SK-N-SH (cell line): ENCODE data around the gene CXCL3. TPM values are rescaled to one million over a fixed set of nuclear protein-coding genes. Genes with fewer than 3 reads are reported as not detected.

Experiments
- CTCF ChIA-PET: fragments of 300-600, 350-600 bp; formaldehyde crosslinking; extraction: SDS; loops from one replicate; lab custom pipeline; 2021; lab: Yijun Ruan, JAX
- POLR2A ChIA-PET: fragments of 350-600 bp; sonication (Branson Sonifier 250); formaldehyde crosslinking; extraction: SDS; loops from one replicate; lab custom pipeline; 2020; ENCODE audit warnings: antibody characterized with exemption, inconsistent platforms; lab: Yijun Ruan, JAX
- DNase-seq: peaks from one replicate; pipeline ENCODE4 v3.0.0; 2012
- H2AFZ ChIP-seq: fragments of 200-600 bp; sonication (generic); 2 replicates; pipeline ENCODE4 v1.8.1; 2016; ENCODE audit warnings: antibody characterized with exemption, mild to moderate bottlenecking, low read depth
- H3F3A ChIP-seq: fragments of 200-600 bp; sonication (generic); replicated peaks from 2 replicates; pipeline ENCODE3; 2016; ENCODE audit warnings: antibody characterized with exemption, mild to moderate bottlenecking; ENCODE audit not compliant: insufficient read depth
- H3K27ac ChIP-seq, 2 experiments: fragments of 200-500 bp in 1 of 2; fragments of 200-600 bp in 1 of 2; sonication (Bioruptor generic) in 1 of 2; sonication (generic), shearing (Covaris generic) in 1 of 2; 2 replicates each; pipeline versions ENCODE4 v1.5.1 to v1.6.1; 2014 to 2016; ENCODE audit warnings: low read depth in 2 of 2, inconsistent platforms in 1 of 2, low read length in 1 of 2, mild to moderate bottlenecking in 1 of 2, mixed read lengths in 1 of 2
- H3K27me3 ChIP-seq: fragments of 200-600 bp; sonication (generic), shearing (Covaris generic); 2 replicates; pipeline ENCODE4 v1.6.1; 2016; ENCODE audit warnings: mixed run types; ENCODE audit not compliant: insufficient read depth
- H3K36me3 ChIP-seq, 2 experiments: fragments of 200-500 bp in 1 of 2; fragments of 200-600 bp in 1 of 2; sonication (Bioruptor generic) in 1 of 2; sonication (generic) in 1 of 2; replicated peaks in 1 of 2; 2 replicates each; pipeline versions ENCODE3 to v1.5.1; 2014 to 2016; ENCODE audit warnings: low read length in 1 of 2, mild to moderate bottlenecking in 1 of 2; ENCODE audit not compliant: insufficient read depth in 2 of 2, control insufficient read depth in 1 of 2
- H3K4me1 ChIP-seq, 2 experiments: fragments of 200-500 bp in 1 of 2; fragments of 200-600 bp in 1 of 2; sonication (Bioruptor generic) in 1 of 2; sonication (generic), shearing (Covaris generic) in 1 of 2; 2 replicates each; pipeline versions ENCODE4 v1.5.1 to v1.6.1; 2014 to 2016; ENCODE audit warnings: low read depth in 1 of 2, low read length in 1 of 2, mixed run types in 1 of 2; ENCODE audit not compliant: insufficient read depth in 2 of 2, control insufficient read depth in 1 of 2
- H3K4me2 ChIP-seq: fragments of 200-600 bp; sonication (generic), shearing (Covaris generic); 2 replicates; pipeline ENCODE4 v1.6.1; 2017; ENCODE audit warnings: mixed run types
- H3K4me3 ChIP-seq, 2 experiments: fragments of 200-500 bp in 1 of 2; fragments of 200-600 bp in 1 of 2; sonication (Bioruptor generic) in 1 of 2; sonication (generic), shearing (Covaris generic) in 1 of 2; 2 replicates each; pipeline versions ENCODE4 v1.5.1 to v1.8.1; 2014 to 2016; ENCODE audit warnings: low read depth in 2 of 2, inconsistent platforms in 1 of 2, low read length in 1 of 2, mild to moderate bottlenecking in 1 of 2, mixed read lengths in 1 of 2, moderate library complexity in 1 of 2
- H3K79me2 ChIP-seq: fragments of 200-600 bp; sonication (generic); 2 replicates; pipeline ENCODE4 v1.8.1; 2017; ENCODE audit warnings: mild to moderate bottlenecking; ENCODE audit not compliant: insufficient read depth
- H3K9ac ChIP-seq: fragments of 200-600 bp; sonication (generic); 2 replicates; pipeline ENCODE4 v1.6.1; 2017; ENCODE audit warnings: mixed run types
- H3K9me2 ChIP-seq: fragments of 200-600 bp; sonication (generic); 2 replicates; pipeline ENCODE4 v1.6.1; 2017; ENCODE audit warnings: mixed run types
- H3K9me3 ChIP-seq: fragments of 200-600 bp; sonication (generic); 2 replicates; pipeline ENCODE4 v1.6.1; 2017; ENCODE audit warnings: mixed run types, mild to moderate bottlenecking, moderate library complexity
- H4K20me1 ChIP-seq: fragments of 200-600 bp; sonication (generic); 2 replicates; pipeline ENCODE4 v1.6.1; 2017; ENCODE audit warnings: mild to moderate bottlenecking, mixed run types; ENCODE audit not compliant: insufficient read depth
- CHD2 ChIP-seq: fragments of 150-350 bp; IDR thresholded peaks from 2 replicates; pipeline ENCODE4 v1.6.1; 2018; ENCODE audit warnings: low read length; ENCODE audit not compliant: partially characterized antibody
- ELF1 ChIP-seq: IDR thresholded peaks from 2 replicates; pipeline ENCODE4 v1.4.0; 2012
- EP300 ChIP-seq, 2 experiments: IDR thresholded peaks; 2 replicates each; pipeline versions ENCODE4 v1.4.0 to v1.6.1; 2012; ENCODE audit warnings: borderline replicate concordance in 1 of 2, low read depth in 1 of 2, low read length in 1 of 2
- EZH2phosphoT487 ChIP-seq: fragments of 200-600 bp; sonication (generic); IDR thresholded peaks from 2 replicates; pipeline ENCODE4 v1.6.1; 2017; ENCODE audit warnings: low read depth, mixed run types, mild to moderate bottlenecking, antibody characterized with exemption, moderate library complexity, borderline replicate concordance
- FOXJ3 ChIP-seq: sonication (generic); formaldehyde crosslinking; IDR thresholded peaks from 2 replicates; pipeline ENCODE4 v1.5.1; 2020; ENCODE audit warnings: mild to moderate bottlenecking, missing genetic modification reagents
- FOXM1 ChIP-seq: IDR thresholded peaks from 2 replicates; pipeline ENCODE4 v1.4.0; 2012; ENCODE audit warnings: low read depth, mild to moderate bottlenecking
- GATA2 ChIP-seq: sonication (generic); formaldehyde crosslinking; IDR thresholded peaks from 2 replicates; pipeline ENCODE4 v1.5.0; 2020; ENCODE audit warnings: mild to moderate bottlenecking, missing genetic modification reagents
- MXI1 ChIP-seq: IDR thresholded peaks from 2 replicates; pipeline ENCODE4 v1.6.1; 2012; ENCODE audit warnings: mild to moderate bottlenecking, low read depth, low read length, improper control_type of control experiment
- NFIC ChIP-seq: IDR thresholded peaks from 2 replicates; pipeline ENCODE4 v1.4.0; 2012; ENCODE audit warnings: borderline replicate concordance
- NRF1 ChIP-seq: IDR thresholded peaks from 2 replicates; pipeline ENCODE4 v1.6.1; 2012; ENCODE audit warnings: low read depth, mild to moderate bottlenecking, low read length
- RFX5 ChIP-seq: IDR thresholded peaks from 2 replicates; pipeline ENCODE4 v1.6.1; 2012; ENCODE audit warnings: mild to moderate bottlenecking, improper control_type of control experiment, low read length
- RXRA ChIP-seq: IDR thresholded peaks from 2 replicates; pipeline ENCODE4 v1.4.0; 2012; ENCODE audit warnings: low read depth, mild to moderate bottlenecking, borderline replicate concordance
- SIN3A ChIP-seq: IDR thresholded peaks from 2 replicates; pipeline ENCODE4 v1.6.1; 2012; ENCODE audit warnings: low read depth, mild to moderate bottlenecking, low read length, moderate library complexity, borderline replicate concordance
- TAF1 ChIP-seq: IDR thresholded peaks from 2 replicates; pipeline ENCODE4 v1.6.1; 2012; ENCODE audit warnings: low read depth, mild to moderate bottlenecking, low read length, moderate library complexity, borderline replicate concordance
- USF1 ChIP-seq: IDR thresholded peaks from 2 replicates; pipeline ENCODE4 v1.4.0; 2012; ENCODE audit warnings: low read depth, borderline replicate concordance
- ZBTB33 ChIP-seq: IDR thresholded peaks from 2 replicates; pipeline ENCODE4 v1.4.0; 2012; ENCODE audit warnings: low read depth, borderline replicate concordance
- WGBS: methylation state at CpG from one replicate; pipeline ENCODE4 v1.1.6; 2017; ENCODE audit warnings: low lambda C conversion rate; 5-methylcytosine and 5-hydroxymethylcytosine counted together
- polyA plus RNA-seq, 3 experiments: library from polyadenylated mRNA; depleted of rRNA; stranded (reverse); fragments of >200 nt; gene quantifications; 2 replicates each; pipeline ENCODE4 v1.2.3, GENCODE V29; 2012

The CXCL3 gene
- polyA plus RNA-seq, 1 of the 3 experiments (the other 2 are of a cell fraction): 0.31 TPM

DNA sequence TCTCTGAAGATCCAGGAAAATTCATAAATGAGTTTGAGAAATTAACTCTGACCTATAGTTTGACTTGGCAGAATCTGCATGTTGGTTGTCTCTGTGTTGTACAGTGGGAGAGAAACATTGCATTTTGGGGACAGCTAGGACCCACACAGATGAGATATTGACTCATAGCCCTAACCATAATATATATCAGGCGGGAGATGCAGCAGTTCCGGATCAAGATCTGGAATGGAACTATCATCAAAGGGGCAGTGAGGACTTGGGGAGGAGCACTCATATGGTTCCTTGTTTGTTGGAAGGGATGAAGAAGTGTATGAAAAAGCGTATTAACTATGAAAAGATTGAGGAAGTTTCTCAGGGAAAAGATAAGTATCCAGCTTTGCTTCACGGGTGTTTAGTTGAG, 46.5 kb upstream of the CXCL3 start:
- Histone ChIP-seq H3K4me3 (no peak overlapping the region), H4K20me1 (no peaks in the 10 kb centered on the region), H3F3A (no peaks in the 10 kb centered on the region), H3K4me2 (no peak overlapping the region), H3K27ac (no peak overlapping the region), H2AFZ (no peak overlapping the region), H3K9ac (no peak overlapping the region), H3K9me2 (no peaks in the 10 kb centered on the region), H3K9me3 (no peaks in the 10 kb centered on the region), H3K4me1 (no peaks in the 10 kb centered on the region), H3K27me3 (peaks cover 19% of the 10 kb centered on the region; the same call in 1 of the 2 replicates), H3K36me3 (no peaks in the 10 kb centered on the region), H3K79me2 (no peaks in the 10 kb centered on the region)
- ChIA-PET CTCF (no interaction called here), POLR2A (no interaction called here)
- no peak for DNase-seq
- WGBS: 1% methylated on average over 4 of the region's 4 CpGs
- TF ChIP-seq RXRA (no peak), FOXM1 (no peak), EZH2phosphoT487 (no peak), EP300 (IDR thresholded peaks at IDR 0.05; ENCODE audit: borderline replicate concordance in 1 of 2, low read depth in 1 of 2, low read length in 1 of 2) (no peak), GATA2 (no peak), ELF1 (no peak), FOXJ3 (CRISPR knock-in tag) (no peak), TAF1 (no peak), NRF1 (no peak), NFIC (no peak), RFX5 (no peak), USF1 (no peak), ZBTB33 (no peak)
- TF ChIP-seq, all 33 proteins: peak for 0

DNA sequence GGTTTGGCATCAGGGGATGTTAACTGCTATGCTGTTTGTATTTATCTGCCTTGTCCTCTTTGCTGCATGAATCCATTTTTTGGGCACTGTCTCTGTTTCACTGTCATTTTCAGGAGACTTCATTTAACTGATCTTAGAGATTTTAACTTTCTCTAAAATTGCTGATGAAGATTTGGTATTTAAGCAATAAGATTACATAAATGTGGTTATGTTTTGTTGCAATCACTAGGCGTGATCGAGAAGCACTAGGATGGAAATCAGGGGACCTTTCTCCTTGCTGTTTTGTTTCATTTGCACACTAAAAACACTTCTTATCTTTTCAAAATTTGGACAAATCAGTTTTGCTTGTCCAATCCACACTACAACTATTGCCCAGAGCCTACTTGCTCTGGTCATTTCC, 45.1 kb upstream of the CXCL3 start:
- Histone ChIP-seq H3K4me1 (no peaks in the 10 kb centered on the region), H3K27ac (no peak overlapping the region), H4K20me1 (no peaks in the 10 kb centered on the region), H3K9ac (no peak overlapping the region), H3K36me3 (no peaks in the 10 kb centered on the region), H3K27me3 (peaks cover 19% of the 10 kb centered on the region; the same call in 1 of the 2 replicates), H3K4me3 (no peak overlapping the region), H3K4me2 (no peak overlapping the region), H3K9me2 (no peaks in the 10 kb centered on the region), H3F3A (no peaks in the 10 kb centered on the region), H3K79me2 (no peaks in the 10 kb centered on the region), H2AFZ (no peak overlapping the region), H3K9me3 (no peaks in the 10 kb centered on the region)
- ChIA-PET POLR2A (no interaction called here), CTCF (no interaction called here)
- TF ChIP-seq MXI1 (no peak), USF1 (no peak), CHD2 (no peak), SIN3A (no peak)
- no peak for DNase-seq
- whole genome bisulfite sequencing: 30% methylated on average over 2 of the region's 2 CpGs
